Suprapubic skin (tissue), 4 donors: Measurements from ENCODE around the gene NBAS. TPM values are rescaled to one million over a fixed set of nuclear protein-coding genes. Genes with fewer than 3 reads are reported as not detected.

ENCODE experiments used
- DNase-seq, 2 donors: peaks; one replicate each; pipeline ENCODE4 v3.0.0-alpha.2; 2019; ENCODE audit warnings: low spot score in 2 of 2
- H3K27ac ChIP-seq: fragments of 200-600 bp; sonication (generic); one replicate; pipeline ENCODE4 v1.5.1; 2019
- H3K27me3 ChIP-seq: fragments of 200-600 bp; sonication (generic); one replicate; pipeline ENCODE4 v1.5.1; 2019
- H3K36me3 ChIP-seq: fragments of 200-600 bp; sonication (generic); one replicate; pipeline ENCODE4 v1.5.1; 2019
- H3K4me1 ChIP-seq: fragments of 200-600 bp; sonication (generic); one replicate; pipeline ENCODE4 v1.5.1; 2019
- H3K4me3 ChIP-seq: fragments of 200-600 bp; sonication (generic); one replicate; pipeline ENCODE4 v1.5.1; 2019; ENCODE audit warnings: mild to moderate bottlenecking
- H3K9me3 ChIP-seq: fragments of 200-600 bp; sonication (generic); one replicate; pipeline ENCODE4 v1.5.1; 2019
- CTCF ChIP-seq, 2 donors: fragments of 200-600 bp in 1 of 2; fragments of 450-650 bp in 1 of 2; sonication (generic) in 1 of 2; IDR thresholded peaks; one replicate each; pipeline ENCODE4 v1.5.1; 2016 to 2019; ENCODE audit warnings: antibody characterized with exemption in 2 of 2, mild to moderate bottlenecking in 1 of 2, moderate library complexity in 1 of 2
- EP300 ChIP-seq: sonication (generic); formaldehyde crosslinking; IDR thresholded peaks from one replicate; pipeline ENCODE4 v1.6.1; 2017; ENCODE audit warnings: antibody characterized with exemption
- POLR2A ChIP-seq, 2 donors: fragments of 450-650 bp; IDR thresholded peaks; one replicate each; pipeline ENCODE4 v1.6.1; 2017; ENCODE audit warnings: antibody characterized with exemption in 2 of 2, mild to moderate bottlenecking in 2 of 2, moderate library complexity in 2 of 2
- POLR2AphosphoS5 ChIP-seq, 3 donors: sonication (generic); formaldehyde crosslinking; IDR thresholded peaks; one replicate each; pipeline ENCODE4 v1.6.1; 2017; ENCODE audit warnings: antibody characterized with exemption in 3 of 3
- WGBS: methylation state at CpG from one replicate; pipeline ENCODE4 v1.1.5; 2018; 5-methylcytosine and 5-hydroxymethylcytosine counted together
- total RNA-seq, 4 donors: library from RNA; depleted of rRNA; stranded (reverse); fragments of >200 nt; gene quantifications; one replicate each; pipeline ENCODE4 v1.1.0, GENCODE V29; 2016

The NBAS gene
- total RNA-seq, 4 donors from 2014 or later: 44.4 to 48.4 (median 45.6) TPM

- TF ChIP-seq POLR2A (IDR thresholded peaks at IDR 0.05) (no peak), POLR2AphosphoS5 (IDR thresholded peaks at IDR 0.05) (no peak), CTCF (IDR thresholded peaks at IDR 0.05) (no peak), EP300 (no peak)
- Histone ChIP-seq H3K4me3 (no peak overlapping the region), H3K36me3 (peaks cover 9% of the 10 kb centered on the region), H3K27me3 (no peaks in the 10 kb centered on the region), H3K4me1 (peaks cover 10% of the 10 kb centered on the region), H3K9me3 (no peaks in the 10 kb centered on the region), H3K27ac (no peak overlapping the region)
- 89% methylated on average over 10 of the region's 12 CpGs for WGBS
- no peak for DNase-seq
Measured at GRCh38 chr2:15166878-15167277, 394.3 kb downstream of the NBAS start.

GRCh38 chr2:15163326-15163725 is 397.8 kb downstream of the NBAS start:
- Histone ChIP-seq H3K27me3 (no peaks in the 10 kb centered on the region), H3K9me3 (no peaks in the 10 kb centered on the region), H3K27ac (no peak overlapping the region), H3K4me1 (peaks cover 2% of the 10 kb centered on the region), H3K4me3 (no peak overlapping the region), H3K36me3 (peaks cover 9% of the 10 kb centered on the region)
- 0% methylated on average over 1 of the region's 2 CpGs for WGBS
- no peak for DNase-seq
- no peak for TF ChIP-seq CTCF (IDR thresholded peaks at IDR 0.05)
- TF ChIP-seq POLR2AphosphoS5 (IDR thresholded peaks at IDR 0.05): no peak
- TF ChIP-seq POLR2A (IDR thresholded peaks at IDR 0.05): no peak
- no peak for TF ChIP-seq EP300

GRCh38 chr2:15162620-15163019 is 398.5 kb downstream of the NBAS start:
- DNase-seq: no peak
- WGBS: 96% methylated on average over 3 of the region's 3 CpGs
- no peaks in the 10 kb centered on the region for H3K9me3 ChIP-seq

GRCh38 chr2:15160201-15160991 is 400.7 kb downstream of the NBAS start:
- DNase-seq: no peak
- no peak overlapping the region for H3K27ac ChIP-seq
- no peaks in the 10 kb centered on the region for H3K27me3 ChIP-seq
- H3K4me1 ChIP-seq: peaks cover 2% of the 10 kb centered on the region
- no peak overlapping the region for H3K4me3 ChIP-seq
- 43% methylated on average over 9 of the region's 9 CpGs for WGBS
- TF ChIP-seq EP300 (no peak), POLR2A (IDR thresholded peaks at IDR 0.05) (no peak), POLR2AphosphoS5 (IDR thresholded peaks at IDR 0.05) (no peak), CTCF (IDR thresholded peaks at IDR 0.05) (no peak)
- H3K9me3 ChIP-seq: no peaks in the 10 kb centered on the region
- H3K36me3 ChIP-seq: no peaks in the 10 kb centered on the region

More at GRCh38 chr2:15162620-15163019, 398.5 kb downstream of the NBAS start:
- Histone ChIP-seq H3K27ac (no peak overlapping the region), H3K27me3 (no peaks in the 10 kb centered on the region), H3K4me3 (no peak overlapping the region), H3K36me3 (peaks cover 9% of the 10 kb centered on the region), H3K4me1 (peaks cover 2% of the 10 kb centered on the region)
- TF ChIP-seq POLR2AphosphoS5 (IDR thresholded peaks at IDR 0.05) (no peak), CTCF (IDR thresholded peaks at IDR 0.05) (no peak), EP300 (no peak), POLR2A (IDR thresholded peaks at IDR 0.05) (no peak)

- Histone ChIP-seq H3K4me1 (peaks cover 2% of the 10 kb centered on the region), H3K27ac (no peak overlapping the region), H3K36me3 (no peaks in the 10 kb centered on the region), H3K4me3 (no peak overlapping the region), H3K9me3 (no peaks in the 10 kb centered on the region), H3K27me3 (no peaks in the 10 kb centered on the region)
- no peak for DNase-seq
- TF ChIP-seq POLR2AphosphoS5 (IDR thresholded peaks at IDR 0.05) (no peak), CTCF (IDR thresholded peaks at IDR 0.05) (peak in 1 of 2 donors; percentile 24), POLR2A (IDR thresholded peaks at IDR 0.05) (no peak), EP300 (no peak)
- WGBS: 22% methylated on average over 3 of the region's 3 CpGs
Measured at GRCh38 chr2:15159751-15160177, 401.4 kb downstream of the NBAS start.
